CD8-positive, alpha-beta memory T cell (primary cell): ENCODE data around the gene SIDT2. TPM values are rescaled to one million over a fixed set of nuclear protein-coding genes. Genes with fewer than 3 reads are reported as not detected.

Experiments used
- CTCF ChIA-PET: fragments of 350-600 bp; sonication (Branson Sonifier 250); formaldehyde crosslinking; loops from one replicate; lab custom pipeline; 2021; ENCODE audit warnings: antibody characterized with exemption; lab: Charles Lee
- POLR2A ChIA-PET: fragments of 350-600 bp; sonication (Branson Sonifier 250); formaldehyde crosslinking; loops from one replicate; lab custom pipeline; 2021; ENCODE audit warnings: antibody characterized with exemption; lab: Charles Lee
- DNase-seq, 5 donors: peaks; one replicate each; pipeline versions ENCODE4 v3.0.0 to v3.0.0-alpha.2; 2020 to 2022; ENCODE audit warnings: mixed read lengths in 1 of 5
- H3K27ac ChIP-seq: one replicate; pipeline ENCODE4 v1.7.0; 2013; ENCODE audit warnings: low read depth, mild to moderate bottlenecking, low read length, moderate library complexity
- H3K27me3 ChIP-seq: 2 replicates; pipeline ENCODE4 v1.7.0; 2013; ENCODE audit warnings: low read length, mild to moderate bottlenecking; ENCODE audit not compliant: insufficient read depth, poor library complexity, severe bottlenecking
- H3K36me3 ChIP-seq: 2 replicates; pipeline ENCODE4 v1.7.0; 2013; ENCODE audit warnings: mild to moderate bottlenecking, low read length, moderate library complexity; ENCODE audit not compliant: insufficient read depth
- H3K4me1 ChIP-seq: 2 replicates; pipeline ENCODE4 v1.7.0; 2013; ENCODE audit warnings: mild to moderate bottlenecking, low read length, moderate library complexity; ENCODE audit not compliant: insufficient read depth
- H3K4me3 ChIP-seq: 2 replicates; pipeline ENCODE4 v1.7.0; 2013; ENCODE audit warnings: mild to moderate bottlenecking, low read length
- H3K9me3 ChIP-seq: 2 replicates; pipeline ENCODE4 v1.7.0; 2013; ENCODE audit warnings: mild to moderate bottlenecking, low read length
- H3K27ac Mint-ChIP-seq, 8 donors: one replicate each; pipeline ENCODE4 v1.8.0; 2020 to 2021; ENCODE audit warnings: mixed read lengths in 8 of 8, mild to moderate bottlenecking in 6 of 8, inconsistent platforms in 3 of 8, moderate library complexity in 3 of 8
- H3K27me3 Mint-ChIP-seq, 2 donors: one replicate each; pipeline ENCODE4 v1.8.0; 2020 to 2021; ENCODE audit warnings: mixed read lengths in 2 of 2, mild to moderate bottlenecking in 1 of 2, moderate library complexity in 1 of 2
- H3K36me3 Mint-ChIP-seq, 3 donors: one replicate each; pipeline ENCODE4 v1.8.0; 2020 to 2021; ENCODE audit warnings: mixed read lengths in 3 of 3, inconsistent platforms in 1 of 3, mild to moderate bottlenecking in 1 of 3
- H3K4me1 Mint-ChIP-seq, 3 donors: one replicate each; pipeline ENCODE4 v1.8.0; 2020 to 2021; ENCODE audit warnings: mixed read lengths in 3 of 3, inconsistent platforms in 1 of 3, mild to moderate bottlenecking in 1 of 3
- H3K4me3 Mint-ChIP-seq, 7 donors: one replicate each; pipeline ENCODE4 v1.8.0; 2020 to 2021; ENCODE audit warnings: mixed read lengths in 7 of 7, mild to moderate bottlenecking in 6 of 7, moderate library complexity in 4 of 7, inconsistent platforms in 2 of 7
- H3K9me3 Mint-ChIP-seq, 5 donors: one replicate each; pipeline ENCODE4 v1.8.0; 2020 to 2022; ENCODE audit warnings: mixed read lengths in 5 of 5, mild to moderate bottlenecking in 3 of 5, moderate library complexity in 2 of 5, inconsistent platforms in 1 of 5
- polyA plus RNA-seq: library from polyadenylated mRNA; unstranded; fragments of 300-500 nt; fragmentation: Illumina TruSeq; gene quantifications from one replicate; pipeline ENCODE4 v1.2.3, GENCODE V29; 2021
- total RNA-seq, 2 experiments: library from RNA; stranded (reverse); gene quantifications; one replicate each; pipeline ENCODE4 v1.2.3, GENCODE V29; 2021

SIDT2 gene
- total and polyA plus RNA-seq, 3 experiments from 2014 or later, result 2.0 to 14.9 (median 13.8) TPM

GRCh38 chr11:117172724-117173421 lies 5.7 kb upstream of the SIDT2 start:
- CTCF ChIA-PET, result interaction anchor here (0.8 to 1.7 kb wide), 3 partner anchors 8 to 28 kb away, joined by 3 to 7 read pairs (median 3); partner anchors contain the start of gene PAFAH1B2
- peak overlapping the region in 1 of 7 donors; percentile 10 for H3K4me3 Mint-ChIP-seq
- peaks cover 0 to 31% (median 0%) of the 10 kb centered on the region in 3 donors for H3K36me3 Mint-ChIP-seq
- no peaks in the 10 kb centered on the region for H3K36me3 ChIP-seq
- DNase-seq, result no peak
- H3K4me1 Mint-ChIP-seq, result peaks cover 2 to 4% (median 4%) of the 10 kb centered on the region in 3 donors
- no peaks in the 10 kb centered on the region for H3K27me3 ChIP-seq
- POLR2A ChIA-PET, result interaction anchor here (0.5 to 0.7 kb wide), 2 partner anchors 27 to 54 kb away, joined by 3 read pairs; no protein-coding TSS in a partner anchor
- H3K4me3 ChIP-seq, result no peak overlapping the region
- H3K27ac ChIP-seq, result no peak overlapping the region
- no peaks in the 10 kb centered on the region for H3K9me3 Mint-ChIP-seq
- peaks cover 3% of the 10 kb centered on the region for H3K4me1 ChIP-seq
- H3K27me3 Mint-ChIP-seq, result no peaks in the 10 kb centered on the region
- H3K9me3 ChIP-seq, result no peaks in the 10 kb centered on the region
- peak overlapping the region in 6 of 8 donors; percentile 19 to 71 (median 63) for H3K27ac Mint-ChIP-seq

GRCh38 chr11:117175104-117175503 lies 3.4 kb upstream of the SIDT2 start:
- Histone ChIP-seq H3K36me3 (no peaks in the 10 kb centered on the region), H3K9me3 (no peaks in the 10 kb centered on the region), H3K4me3 (no peak overlapping the region), H3K27me3 (no peaks in the 10 kb centered on the region), H3K27ac (no peak overlapping the region), H3K4me1 (peaks cover 18% of the 10 kb centered on the region)
- ChIA-PET CTCF (no interaction called here), POLR2A (no interaction called here)
- Mint-ChIP-seq H3K4me3 (no peak overlapping the region), H3K27ac (peak overlapping the region in 4 of 8 donors; percentile 29 to 73 (median 60)), H3K4me1 (peaks cover 20 to 23% (median 22%) of the 10 kb centered on the region in 3 donors), H3K36me3 (peaks cover 0 to 23% (median 0%) of the 10 kb centered on the region in 3 donors), H3K27me3 (no peaks in the 10 kb centered on the region), H3K9me3 (no peaks in the 10 kb centered on the region)
- no peak for DNase-seq

- no peaks in the 10 kb centered on the region for H3K9me3 ChIP-seq
- H3K27ac ChIP-seq, result no peak overlapping the region
- Mint-ChIP-seq H3K4me3 (peak overlapping the region in 1 of 7 donors; percentile 45), H3K9me3 (no peaks in the 10 kb centered on the region), H3K27me3 (no peaks in the 10 kb centered on the region), H3K4me1 (peaks cover 24 to 30% (median 29%) of the 10 kb centered on the region in 3 donors), H3K36me3 (peaks cover 0 to 17% (median 0%) of the 10 kb centered on the region in 3 donors), H3K27ac (peak overlapping the region in 4 of 8 donors; percentile 12 to 60 (median 41))
- DNase-seq, result no peak
- peaks cover 25% of the 10 kb centered on the region for H3K4me1 ChIP-seq
- no peaks in the 10 kb centered on the region for H3K36me3 ChIP-seq
- no peaks in the 10 kb centered on the region for H3K27me3 ChIP-seq
- ChIA-PET POLR2A (no interaction called here), CTCF (no interaction called here)
- H3K4me3 ChIP-seq, result no peak overlapping the region
Measured at GRCh38 chr11:117175781-117176180, 2.8 kb upstream of the SIDT2 start.

GRCh38 chr11:117176186-117176585 lies 2.4 kb upstream of the SIDT2 start:
- Mint-ChIP-seq H3K36me3 (peaks cover 0 to 14% (median 0%) of the 10 kb centered on the region in 3 donors), H3K27ac (peak overlapping the region in 3 of 8 donors; percentile 7 to 49 (median 33)), H3K9me3 (no peaks in the 10 kb centered on the region), H3K27me3 (no peaks in the 10 kb centered on the region), H3K4me1 (peaks cover 28 to 34% (median 33%) of the 10 kb centered on the region in 3 donors), H3K4me3 (no peak overlapping the region)
- ChIA-PET POLR2A (interaction anchor here (0.7 kb wide), 1 partner anchor 20 kb away, joined by 7 read pairs; no protein-coding TSS in a partner anchor), CTCF (interaction anchor here (3.1 to 6.1 kb wide), 2 partner anchors 16 to 50 kb away, joined by 8 to 33 read pairs; no protein-coding TSS in a partner anchor)
- Histone ChIP-seq H3K4me3 (no peak overlapping the region), H3K9me3 (no peaks in the 10 kb centered on the region), H3K4me1 (peaks cover 29% of the 10 kb centered on the region), H3K27me3 (no peaks in the 10 kb centered on the region), H3K27ac (no peak overlapping the region), H3K36me3 (no peaks in the 10 kb centered on the region)
- DNase-seq, result no peak

GRCh38 chr11:117177534-117178209 lies 871 bp upstream of the SIDT2 start:
- H3K4me3 ChIP-seq, result peak overlapping the region; percentile 70
- peak overlapping the region; percentile 46 to 99 (median 96) for H3K27ac Mint-ChIP-seq
- peak overlapping the region; percentile 76 for H3K27ac ChIP-seq
- H3K4me1 ChIP-seq, result peaks cover 29% of the 10 kb centered on the region
- H3K9me3 Mint-ChIP-seq, result no peaks in the 10 kb centered on the region
- H3K4me3 Mint-ChIP-seq, result peak overlapping the region; percentile 94 to 100 (median 95)
- no peak for DNase-seq
- CTCF ChIA-PET, result interaction anchor here (0.8 to 6.1 kb wide), 6 partner anchors 8 to 72 kb away, joined by 3 to 33 read pairs (median 5); partner anchors contain the start of gene RNF214
- H3K9me3 ChIP-seq, result no peaks in the 10 kb centered on the region
- peaks cover 29 to 36% (median 36%) of the 10 kb centered on the region in 3 donors for H3K4me1 Mint-ChIP-seq
- POLR2A ChIA-PET, result interaction anchor here (0.6 to 3.1 kb wide), 4 partner anchors 11 to 53 kb away, joined by 3 to 21 read pairs (median 10); partner anchors contain the start of genes PAFAH1B2, PCSK7 and RNF214
- H3K36me3 Mint-ChIP-seq, result peaks cover 0 to 12% (median 0%) of the 10 kb centered on the region in 3 donors
- H3K36me3 ChIP-seq, result peaks cover 8% of the 10 kb centered on the region
- no peaks in the 10 kb centered on the region for H3K27me3 Mint-ChIP-seq
- H3K27me3 ChIP-seq, result no peaks in the 10 kb centered on the region

- peak overlapping the region; percentile 81 to 99 (median 96) for H3K27ac Mint-ChIP-seq
- Histone ChIP-seq H3K27me3 (no peaks in the 10 kb centered on the region), H3K9me3 (no peaks in the 10 kb centered on the region), H3K4me1 (peaks cover 29% of the 10 kb centered on the region), H3K27ac (peak overlapping the region; percentile 76), H3K36me3 (peaks cover 9% of the 10 kb centered on the region), H3K4me3 (peak overlapping the region; percentile 81)
- CTCF ChIA-PET, result interaction anchor here (1.0 to 6.1 kb wide), 11 partner anchors 10 to 437 kb away, joined by 3 to 33 read pairs (median 3); partner anchors contain the start of gene RNF214
- POLR2A ChIA-PET, result interaction anchor here (0.6 to 3.1 kb wide), 11 partner anchors 12 to 1923 kb away, joined by 3 to 21 read pairs (median 4); partner anchors contain the start of genes CEP164, PAFAH1B2, PCSK7 and RNF214
- peak; percentile 41 to 70 (median 54) for DNase-seq
- H3K36me3 Mint-ChIP-seq, result peaks cover 0 to 23% (median 6%) of the 10 kb centered on the region in 3 donors
- H3K4me3 Mint-ChIP-seq, result peak overlapping the region; percentile 94 to 100 (median 95)
- no peaks in the 10 kb centered on the region for H3K9me3 Mint-ChIP-seq
- H3K27me3 Mint-ChIP-seq, result no peaks in the 10 kb centered on the region
- H3K4me1 Mint-ChIP-seq, result peaks cover 29 to 36% (median 36%) of the 10 kb centered on the region in 3 donors
Measured at GRCh38 chr11:117179048-117179999, 781 bp downstream of the SIDT2 start.
